HUES6 (cell line): ENCODE results near the gene NKD1.

Experiments used
- H3K27ac ChIP-seq: 2 replicates; pipeline ENCODE4 v1.7.0; 2013; ENCODE audit warnings: low read depth, mild to moderate bottlenecking, low read length, inconsistent platforms
- H3K27me3 ChIP-seq: 2 replicates; pipeline ENCODE4 v1.6.1; 2013; ENCODE audit warnings: low read length; ENCODE audit not compliant: control insufficient read depth, insufficient read depth
- H3K36me3 ChIP-seq: 2 replicates; pipeline ENCODE4 v1.6.1; 2013; ENCODE audit warnings: low read length; ENCODE audit not compliant: control insufficient read depth, insufficient read depth
- H3K4me1 ChIP-seq: 2 replicates; pipeline ENCODE4 v1.6.1; 2013; ENCODE audit warnings: low read length; ENCODE audit not compliant: control insufficient read depth, insufficient read depth
- H3K4me3 ChIP-seq: 2 replicates; pipeline ENCODE4 v1.5.1; 2013; ENCODE audit warnings: low read depth, low read length
- H3K9ac ChIP-seq: one replicate; pipeline ENCODE4 v1.6.1; 2013; ENCODE audit warnings: mild to moderate bottlenecking, low read length
- H3K9me3 ChIP-seq: 2 replicates; pipeline ENCODE4 v1.6.1; 2013; ENCODE audit warnings: low read depth, low read length; ENCODE audit not compliant: control insufficient read depth, insufficient read depth

Gene NKD1

GRCh38 chr16:50537533-50538290 lies 10.5 kb upstream of the NKD1 start:
- Histone ChIP-seq H3K36me3 (no peaks in the 10 kb centered on the region), H3K4me1 (peaks cover 19% of the 10 kb centered on the region; the same call in 1 of the 2 replicates), H3K9ac (no peak overlapping the region), H3K9me3 (peaks cover 3% of the 10 kb centered on the region; the same call in 1 of the 2 replicates), H3K4me3 (no peak overlapping the region), H3K27ac (no peak overlapping the region), H3K27me3 (no peaks in the 10 kb centered on the region; the same call in 1 of the 2 replicates)

GRCh38 chr16:50538411-50539052 lies 9.7 kb upstream of the NKD1 start:
- no peak overlapping the region for H3K4me3 ChIP-seq
- H3K9ac ChIP-seq: no peak overlapping the region
- no peaks in the 10 kb centered on the region for H3K36me3 ChIP-seq
- H3K4me1 ChIP-seq: peaks cover 19% of the 10 kb centered on the region; the same call in 1 of the 2 replicates
- H3K9me3 ChIP-seq: peaks cover 3% of the 10 kb centered on the region; the same call in 1 of the 2 replicates
- no peaks in the 10 kb centered on the region; the same call in 1 of the 2 replicates for H3K27me3 ChIP-seq
- H3K27ac ChIP-seq: no peak overlapping the region

GRCh38 chr16:50539053-50539695 lies 9.0 kb upstream of the NKD1 start:
- Histone ChIP-seq H3K27ac (no peak overlapping the region), H3K4me1 (peaks cover 19% of the 10 kb centered on the region; the same call in 1 of the 2 replicates), H3K27me3 (no peaks in the 10 kb centered on the region; the same call in 1 of the 2 replicates), H3K36me3 (no peaks in the 10 kb centered on the region), H3K9ac (no peak overlapping the region), H3K4me3 (no peak overlapping the region), H3K9me3 (peaks cover 3% of the 10 kb centered on the region; the same call in 1 of the 2 replicates)

- H3K9me3 ChIP-seq: no peaks in the 10 kb centered on the region
Measured at GRCh38 chr16:50539822-50540710, 8.1 kb upstream of the NKD1 start.

GRCh38 chr16:50540711-50541007 lies 7.5 kb upstream of the NKD1 start:
- Histone ChIP-seq H3K4me3 (no peak overlapping the region), H3K36me3 (no peaks in the 10 kb centered on the region), H3K9me3 (no peaks in the 10 kb centered on the region), H3K27ac (no peak overlapping the region), H3K27me3 (no peaks in the 10 kb centered on the region; the same call in 1 of the 2 replicates), H3K4me1 (peaks cover 22% of the 10 kb centered on the region; the same call in 1 of the 2 replicates), H3K9ac (no peak overlapping the region)

More at GRCh38 chr16:50539822-50540710, 8.1 kb upstream of the NKD1 start:
- Histone ChIP-seq H3K36me3 (no peaks in the 10 kb centered on the region), H3K9ac (no peak overlapping the region), H3K27me3 (no peaks in the 10 kb centered on the region; the same call in 1 of the 2 replicates), H3K27ac (no peak overlapping the region), H3K4me1 (peaks cover 20% of the 10 kb centered on the region; the same call in 1 of the 2 replicates), H3K4me3 (no peak overlapping the region)

GRCh38 chr16:50542703-50543102 lies 5.5 kb upstream of the NKD1 start:
- H3K27ac ChIP-seq: no peak overlapping the region
- peaks cover 22% of the 10 kb centered on the region; the same call in 1 of the 2 replicates for H3K4me1 ChIP-seq
- H3K9ac ChIP-seq: no peak overlapping the region
- H3K9me3 ChIP-seq: no peaks in the 10 kb centered on the region
- H3K36me3 ChIP-seq: no peaks in the 10 kb centered on the region
- peaks cover 13% of the 10 kb centered on the region; the same call in 1 of the 2 replicates for H3K27me3 ChIP-seq
- no peak overlapping the region for H3K4me3 ChIP-seq

GRCh38 chr16:50546125-50546524 lies 2.1 kb upstream of the NKD1 start:
- Histone ChIP-seq H3K27me3 (peaks cover 33% of the 10 kb centered on the region), H3K9me3 (no peaks in the 10 kb centered on the region), H3K27ac (no peak overlapping the region), H3K4me3 (no peak overlapping the region), H3K4me1 (peaks cover 12% of the 10 kb centered on the region; the same call in 1 of the 2 replicates), H3K36me3 (no peaks in the 10 kb centered on the region), H3K9ac (no peak overlapping the region)

- Histone ChIP-seq H3K36me3 (peaks cover 4% of the 10 kb centered on the region; the same call in 1 of the 2 replicates), H3K27me3 (peaks cover 33% of the 10 kb centered on the region), H3K9ac (peak overlapping the region; percentile 79), H3K27ac (no peak overlapping the region; the same call in 1 of the 2 replicates), H3K4me3 (peak overlapping the region; percentile 88), H3K4me1 (peaks cover 12% of the 10 kb centered on the region; the same call in 1 of the 2 replicates), H3K9me3 (no peaks in the 10 kb centered on the region)
Measured at GRCh38 chr16:50547340-50548124, 664 bp upstream of the NKD1 start.

GRCh38 chr16:50548909-50549560 lies 839 bp downstream of the NKD1 start:
- peaks cover 33% of the 10 kb centered on the region for H3K27me3 ChIP-seq
- no peaks in the 10 kb centered on the region for H3K9me3 ChIP-seq
- H3K9ac ChIP-seq: peak overlapping the region; percentile 86
- H3K36me3 ChIP-seq: peaks cover 5% of the 10 kb centered on the region; the same call in 1 of the 2 replicates
- peak overlapping the region; percentile 69; the same call in 1 of the 2 replicates for H3K27ac ChIP-seq
- H3K4me3 ChIP-seq: peak overlapping the region; percentile 75
- peaks cover 12% of the 10 kb centered on the region; the same call in 1 of the 2 replicates for H3K4me1 ChIP-seq
